HEK293 (cell line): ENCODE measurements around the gene ROBO1.

Source experiments
- BCL11A ChIP-seq: fragments of 450-650 bp; formaldehyde crosslinking; IDR thresholded peaks from 2 replicates; pipeline ENCODE4 v1.5.1; 2016; ENCODE audit warnings: low read depth, missing biosample characterization, missing genetic modification characterization
- IKZF3 ChIP-seq: fragments of 450-650 bp; IDR thresholded peaks from 2 replicates; pipeline ENCODE4 v1.5.0; 2018; ENCODE audit warnings: missing biosample characterization, mild to moderate bottlenecking, missing genetic modification characterization, moderate library complexity
- KLF9 ChIP-seq: fragments of 450-650 bp; formaldehyde crosslinking; IDR thresholded peaks from 2 replicates; pipeline ENCODE4 v1.5.1; 2016; ENCODE audit warnings: missing biosample characterization, missing genetic modification characterization, low read depth
- MEIS1 ChIP-seq: sonication (generic); formaldehyde crosslinking; IDR thresholded peaks from 2 replicates; pipeline ENCODE4 v1.8.1; 2022; ENCODE audit warnings: missing genetic modification reagents, mild to moderate bottlenecking, borderline replicate concordance
- MZF1 ChIP-seq: fragments of 450-650 bp; formaldehyde crosslinking; IDR thresholded peaks from 2 replicates; pipeline ENCODE4 v1.5.1; 2017; ENCODE audit warnings: missing biosample characterization, missing genetic modification characterization, borderline replicate concordance
- PRDM1 ChIP-seq: fragments of 450-650 bp; formaldehyde crosslinking; IDR thresholded peaks from 2 replicates; pipeline ENCODE4; 2016; ENCODE audit warnings: missing biosample characterization, missing genetic modification characterization
- PRDM2 ChIP-seq: fragments of 450-650 bp; formaldehyde crosslinking; IDR thresholded peaks from 2 replicates; pipeline ENCODE4 v1.5.1; 2016; ENCODE audit warnings: missing biosample characterization, missing genetic modification characterization, borderline replicate concordance
- REST ChIP-seq: fragments of 450-650 bp; formaldehyde crosslinking; IDR thresholded peaks from 2 replicates; pipeline ENCODE4 v1.5.1; 2016; ENCODE audit warnings: missing biosample characterization, missing genetic modification characterization
- SALL2 ChIP-seq: fragments of 450-650 bp; formaldehyde crosslinking; IDR thresholded peaks from 2 replicates; pipeline ENCODE4 v1.5.0; 2017; ENCODE audit warnings: missing biosample characterization, mild to moderate bottlenecking, missing genetic modification characterization, borderline replicate concordance
- TCF7L2 ChIP-seq: IDR thresholded peaks from 2 replicates; pipeline ENCODE4 v1.6.1; 2011; ENCODE audit warnings: low read depth, mild to moderate bottlenecking, inconsistent platforms, low read length, moderate library complexity, borderline replicate concordance
- TSHZ1 ChIP-seq: fragments of 450-650 bp; formaldehyde crosslinking; IDR thresholded peaks from 2 replicates; pipeline ENCODE4 v1.5.1; 2016; ENCODE audit warnings: missing biosample characterization, missing genetic modification characterization, borderline replicate concordance
- ZBTB10 ChIP-seq: fragments of 450-650 bp; formaldehyde crosslinking; IDR thresholded peaks from 2 replicates; pipeline ENCODE4 v1.5.1; 2016; ENCODE audit warnings: missing biosample characterization, missing genetic modification characterization
- ZBTB20 ChIP-seq: fragments of 450-650 bp; formaldehyde crosslinking; IDR thresholded peaks from 2 replicates; pipeline ENCODE4 v1.5.1; 2016; ENCODE audit warnings: missing biosample characterization, missing genetic modification characterization
- ZBTB21 ChIP-seq: fragments of 450-650 bp; formaldehyde crosslinking; IDR thresholded peaks from 2 replicates; pipeline ENCODE4 v1.5.1; 2017; ENCODE audit warnings: missing biosample characterization, missing genetic modification characterization
- ZFP37 ChIP-seq: fragments of 450-650 bp; formaldehyde crosslinking; IDR thresholded peaks from 2 replicates; pipeline ENCODE4 v1.5.1; 2016; ENCODE audit warnings: missing biosample characterization, missing genetic modification characterization
- ZIC2 ChIP-seq: fragments of 450-650 bp; formaldehyde crosslinking; IDR thresholded peaks from 2 replicates; pipeline ENCODE4 v1.5.1; 2016; ENCODE audit warnings: missing biosample characterization, missing genetic modification characterization
- ZNF175 ChIP-seq: fragments of 450-650 bp; formaldehyde crosslinking; IDR thresholded peaks from 2 replicates; pipeline ENCODE4 v1.5.1; 2016; ENCODE audit warnings: missing biosample characterization, missing genetic modification characterization
- ZNF184 ChIP-seq: fragments of 450-650 bp; IDR thresholded peaks from 2 replicates; pipeline ENCODE4 v1.5.1; 2018; ENCODE audit warnings: missing biosample characterization, mild to moderate bottlenecking, missing genetic modification characterization
- ZNF239 ChIP-seq: fragments of 450-650 bp; formaldehyde crosslinking; IDR thresholded peaks from 2 replicates; pipeline ENCODE4 v1.5.1; 2016; ENCODE audit warnings: missing biosample characterization, missing genetic modification characterization
- ZNF311 ChIP-seq: fragments of 450-650 bp; formaldehyde crosslinking; IDR thresholded peaks from 2 replicates; pipeline ENCODE4 v1.5.1; 2017; ENCODE audit warnings: missing biosample characterization, missing genetic modification characterization, borderline replicate concordance
- ZNF433 ChIP-seq: fragments of 450-650 bp; formaldehyde crosslinking; IDR thresholded peaks from 2 replicates; pipeline ENCODE4 v1.5.1; 2016; ENCODE audit warnings: missing biosample characterization, missing genetic modification characterization, low read depth
- ZNF558 ChIP-seq: fragments of 450-650 bp; formaldehyde crosslinking; IDR thresholded peaks from 2 replicates; pipeline ENCODE4 v1.5.1; 2016; ENCODE audit warnings: missing biosample characterization, missing genetic modification characterization
- ZNF580 ChIP-seq: fragments of 450-650 bp; formaldehyde crosslinking; IDR thresholded peaks from 2 replicates; pipeline ENCODE4 v1.5.1; 2016; ENCODE audit warnings: missing biosample characterization, missing genetic modification characterization
- ZNF792 ChIP-seq: fragments of 450-650 bp; formaldehyde crosslinking; IDR thresholded peaks from 2 replicates; pipeline ENCODE4 v1.5.1; 2016; ENCODE audit warnings: missing biosample characterization, missing genetic modification characterization

The ROBO1 gene

GRCh38 chr3:78728406-78729145 lies 1039.2 kb downstream of the ROBO1 start (continued):
- no peak for TF ChIP-seq REST (tag by site-specific recombination)
- no peak for TF ChIP-seq ZBTB20 (tag by site-specific recombination)
- no peak for TF ChIP-seq PRDM2 (tag by site-specific recombination)
- TF ChIP-seq TCF7L2 = peak; percentile 75
- no peak for TF ChIP-seq KLF9 (tag by site-specific recombination)
- no peak for TF ChIP-seq ZBTB21 (tag by site-specific recombination)
- no peak for TF ChIP-seq ZNF311
- no peak for TF ChIP-seq ZNF580 (tag by site-specific recombination)
- no peak for TF ChIP-seq TSHZ1 (tag by site-specific recombination)
- no peak for TF ChIP-seq ZNF239 (tag by site-specific recombination)
- TF ChIP-seq ZNF558 (tag by site-specific recombination) = no peak
- no peak for TF ChIP-seq ZNF433
- TF ChIP-seq PRDM1 (tag by site-specific recombination) = peak; percentile 31; the same call in 1 of the 2 replicates
- peak; percentile 74 for TF ChIP-seq MZF1 (tag by site-specific recombination)
- TF ChIP-seq ZIC2 (tag by site-specific recombination) = peak; percentile 93
- TF ChIP-seq IKZF3 = peak; percentile 80
- no peak for TF ChIP-seq ZNF175 (tag by site-specific recombination)
- TF ChIP-seq SALL2 (tag by site-specific recombination) = no peak
- TF ChIP-seq ZNF792 (tag by site-specific recombination) = peak; percentile 94
- no peak for TF ChIP-seq ZFP37 (tag by site-specific recombination)
- TF ChIP-seq BCL11A (tag by site-specific recombination) = no peak
- no peak for TF ChIP-seq ZNF184 (tag by site-specific recombination)
- no peak for TF ChIP-seq MEIS1
- TF ChIP-seq ZBTB10 (tag by site-specific recombination) = no peak
